GM12878 (cell line): ENCODE results near the gene POLR3A. TPM values are rescaled to one million over a fixed set of nuclear protein-coding genes. Genes with fewer than 3 reads are reported as not detected.

Source experiments
- ATAC-seq: fragments of 200-7000 bp; cut with Tn5 transposase; 3 replicates; pipeline ENCODE4 v1.9.1; 2020; ENCODE audit warnings: mild to moderate bottlenecking, moderate library complexity
- BruUV-seq: library from RNA; stranded (reverse); fragments of 400-500 nt; replicated peaks from 2 replicates; lab custom pipeline; 2021; lab: Mats Ljungman, UMichigan
- CTCF ChIA-PET: fragments of 300-600 bp; sonication (Branson Sonifier 250); formaldehyde crosslinking; extraction: SDS; loops from one replicate; lab custom pipeline; 2021; ENCODE audit warnings: inconsistent platforms; lab: Yijun Ruan, JAX
- POLR2A ChIA-PET: fragments of 350-600 bp; formaldehyde crosslinking; extraction: SDS; loops from one replicate; lab custom pipeline; 2021; ENCODE audit warnings: inconsistent platforms; lab: Charles Lee
- RAD21 ChIA-PET: fragments of 300-600 bp; sonication (Branson Sonifier 250); formaldehyde crosslinking; loops from one replicate; lab custom pipeline; 2023; ENCODE audit warnings: antibody characterized with exemption; ENCODE audit not compliant: unreplicated experiment; lab: Charles Lee
- SMC1A ChIA-PET: fragments of 300-600 bp; sonication (Branson Sonifier 250); formaldehyde crosslinking; loops from one replicate; lab custom pipeline; 2023; ENCODE audit not compliant: unreplicated experiment, uncharacterized antibody; lab: Charles Lee
- DNase-seq: peaks from one replicate; pipeline ENCODE4 v3.0.0-alpha.2; 2011; ENCODE audit warnings: low read depth, low spot score
- FAIRE-seq: peaks from 3 replicates; lab custom pipeline; 2011; peaks lifted over from hg19 to GRCh38; lab: Jason Lieb, UNC
- H2AFZ ChIP-seq: 2 replicates; pipeline ENCODE4 v1.6.0; 2011; ENCODE audit warnings: low read depth, low read length, control low read depth; ENCODE audit not compliant: control insufficient read depth
- H3K27ac ChIP-seq: 2 replicates; pipeline ENCODE4 v1.5.1; 2011; ENCODE audit warnings: control low read depth; ENCODE audit not compliant: control insufficient read depth, insufficient read depth
- H3K27me3 ChIP-seq, 2 experiments: replicated peaks in 1 of 2; 2 replicates each; pipeline versions ENCODE4 v1.6.0 to v1.6.1; 2011; ENCODE audit warnings: low read length in 1 of 2; ENCODE audit not compliant: control insufficient read depth in 2 of 2, insufficient read depth in 2 of 2
- H3K36me3 ChIP-seq, 2 experiments: 2 replicates each; pipeline ENCODE4 v1.5.1; 2011; ENCODE audit warnings: low read length in 1 of 2; ENCODE audit not compliant: control insufficient read depth in 2 of 2, insufficient read depth in 2 of 2
- H3K4me1 ChIP-seq: 2 replicates; pipeline ENCODE4 v1.6.1; 2011; ENCODE audit warnings: mild to moderate bottlenecking, low read length, moderate library complexity, mixed read lengths; ENCODE audit not compliant: control insufficient read depth, insufficient read depth
- H3K4me2 ChIP-seq: 2 replicates; pipeline ENCODE4 v1.6.0; 2011; ENCODE audit warnings: control low read depth; ENCODE audit not compliant: control insufficient read depth, insufficient read depth
- H3K4me3 ChIP-seq: fragments of 200-600 bp; sonication (generic); 2 replicates; pipeline ENCODE4 v1.5.1; 2016
- H3K79me2 ChIP-seq: 2 replicates; pipeline ENCODE4 v1.6.0; 2011; ENCODE audit warnings: low read length; ENCODE audit not compliant: control insufficient read depth, insufficient read depth
- H3K9ac ChIP-seq: 2 replicates; pipeline ENCODE4 v1.8.0; 2011; ENCODE audit warnings: low read length, control low read depth, mixed read lengths; ENCODE audit not compliant: control insufficient read depth, insufficient read depth
- H3K9me3 ChIP-seq: replicated peaks from 3 replicates; pipeline ENCODE4 v1.5.1; 2011; ENCODE audit warnings: mild to moderate bottlenecking, low read length; ENCODE audit not compliant: control insufficient read depth, insufficient read depth
- H4K20me1 ChIP-seq: 2 replicates; pipeline ENCODE4 v1.6.0; 2011; ENCODE audit not compliant: control insufficient read depth, insufficient read depth
- CBFB ChIP-seq: IDR thresholded peaks from 2 replicates; pipeline ENCODE4 v1.6.1; 2016; ENCODE audit warnings: antibody characterized with exemption, low read depth
- CREB1 ChIP-seq: IDR thresholded peaks from 2 replicates; pipeline ENCODE4 v1.6.1; 2012; ENCODE audit warnings: low read depth, mild to moderate bottlenecking, inconsistent platforms
- HCFC1 ChIP-seq: fragments of 150-350 bp; IDR thresholded peaks from 2 replicates; pipeline ENCODE4 v1.6.1; 2014; ENCODE audit warnings: low read length
- KDM1A ChIP-seq: fragments of 200-600 bp; sonication (generic); IDR thresholded peaks from 2 replicates; pipeline ENCODE4 v1.6.1; 2016; ENCODE audit warnings: borderline replicate concordance
- KLF5 ChIP-seq: fragments of 450-650 bp; IDR thresholded peaks from 2 replicates; pipeline ENCODE4 v1.6.1; 2014; ENCODE audit warnings: mild to moderate bottlenecking; ENCODE audit not compliant: partially characterized antibody
- MYB ChIP-seq: fragments of 150-350 bp; IDR thresholded peaks from 2 replicates; pipeline ENCODE4 v1.6.1; 2014; ENCODE audit warnings: mild to moderate bottlenecking, low read depth, low read length, borderline replicate concordance
- NBN ChIP-seq: fragments of 450-650 bp; IDR thresholded peaks from 2 replicates; pipeline ENCODE4 v1.6.1; 2016
- RAD21 ChIP-seq: IDR thresholded peaks from 2 replicates; pipeline ENCODE4 v1.6.1; 2011; ENCODE audit warnings: mild to moderate bottlenecking, low read depth, low read length, moderate library complexity; ENCODE audit not compliant: insufficient read depth
- RUNX3 ChIP-seq: IDR thresholded peaks from 2 replicates; pipeline ENCODE4 v1.6.1; 2012; ENCODE audit warnings: low read length, inconsistent platforms
- TCF12 ChIP-seq: IDR thresholded peaks from 2 replicates; pipeline ENCODE4 v1.6.1; 2011; ENCODE audit warnings: low read depth, mild to moderate bottlenecking, low read length
- WGBS: methylation state at CpG from one replicate; pipeline ENCODE4 v1.1.6; 2016; ENCODE audit warnings: low lambda C conversion rate; ENCODE audit not compliant: insufficient replicate concordance, insufficient coverage; ENCODE audit errors: missing lambda C conversion rate; 5-methylcytosine and 5-hydroxymethylcytosine counted together
- in situ Hi-C: fragments of 300-500 bp; cut with MboI; formaldehyde crosslinking; loops from 9 replicates; pipeline ENCODE4 v1.14.3; 2018; ENCODE audit warnings: mixed read lengths
- intact Hi-C: fragments of 100-400 bp; cut with micrococcal nuclease; formaldehyde crosslinking; loops from one replicate; pipeline ENCODE4 v1.14.2; 2022; ENCODE audit not compliant: unreplicated experiment
- polyA plus RNA-seq, 11 experiments: library from polyadenylated mRNA; depleted of rRNA in 4 of 11; unstranded in 6 of 11; stranded (reverse) in 5 of 11; fragments of >200 nt; fragmentation: Nextera tagmentation in 4 of 11; fragmentation: Illumina TruSeq in 1 of 11; extraction: Ambion mirVana in 4 of 11; extraction: Trizol in 1 of 11; gene quantifications; 1 replicate in 1 of 11; 2 replicates in 10 of 11; pipeline versions ENCODE4 v1.2.1 to v1.2.3, GENCODE V29; 2011 to 2016; ENCODE audit warnings: inconsistent platforms in 2 of 11, missing spikeins in 2 of 11, low read depth in 1 of 11
- total RNA-seq, 4 experiments: library from RNA; depleted of rRNA in 3 of 4; stranded (reverse); fragments of >200 nt in 3 of 4; fragmentation: Illumina TruSeq in 1 of 4; extraction: Trizol in 1 of 4; gene quantifications; 2 replicates each; pipeline versions ENCODE4 v1.2.1 to v1.2.3, GENCODE V29; 2013 to 2021
- TF ChIP-seq, protein P1 (sequence below): IDR thresholded peaks from 2 replicates; pipeline ENCODE4 v1.6.1; 2011; ENCODE audit warnings: mild to moderate bottlenecking, low read depth, low read length, moderate library complexity; ENCODE audit not compliant: insufficient replicate concordance
- TF ChIP-seq, protein P2 (sequence below): fragments of 150-350 bp; IDR thresholded peaks from 2 replicates; pipeline ENCODE4 v1.6.1; 2016; ENCODE audit warnings: low read depth, low read length

POLR3A gene
- total and polyA plus RNA-seq, 10 of the 15 experiments (the other 5 are each of a cell fraction or from before 2014, with no cell fraction given), result 5.4 to 20.4 (median 14.4) TPM

DNA sequence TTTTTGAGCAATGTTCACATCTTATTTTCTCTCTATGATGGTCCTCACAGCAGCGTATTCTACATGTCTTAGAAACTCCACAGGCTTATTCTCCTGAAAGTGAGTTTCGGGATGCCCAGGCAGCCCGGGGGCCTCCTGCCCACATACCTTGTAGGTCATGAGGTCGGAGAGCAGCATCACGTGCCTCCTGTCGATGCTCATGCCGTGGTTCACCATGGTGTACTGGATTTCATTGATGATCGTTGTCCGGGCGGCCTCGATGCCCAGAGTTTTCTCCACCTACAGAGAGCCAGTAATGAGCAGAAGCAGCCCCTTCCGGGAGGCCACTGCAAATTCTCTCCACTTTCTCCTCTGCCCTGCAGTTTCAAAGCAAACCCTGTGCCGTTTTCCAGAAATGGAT, 48.0 kb downstream of the POLR3A start:
- no peak for DNase-seq
- Histone ChIP-seq H2AFZ (no peak overlapping the region), H3K9ac (no peak overlapping the region), H3K27ac (no peak overlapping the region), H3K36me3 (peaks cover 31 to 41% of the 10 kb centered on the region in 2 experiments; a peak in 3 of 4 replicates), H3K4me2 (no peak overlapping the region), H3K4me1 (no peaks in the 10 kb centered on the region), H3K9me3 (no peaks in the 10 kb centered on the region), H3K79me2 (no peaks in the 10 kb centered on the region), H3K4me3 (no peak overlapping the region), H4K20me1 (no peaks in the 10 kb centered on the region), H3K27me3 (no peaks in the 10 kb centered on the region)
- CTCF ChIA-PET, result no interaction called here
- ATAC-seq, result no peak
- SMC1A ChIA-PET, result no interaction called here
- RAD21 ChIA-PET, result no interaction called here
- POLR2A ChIA-PET, result no interaction called here
- FAIRE-seq, result no peak
- intact Hi-C loops, result no loop called here
- BruUV-seq, result no TSS peak
- TF ChIP-seq, protein P1, sequence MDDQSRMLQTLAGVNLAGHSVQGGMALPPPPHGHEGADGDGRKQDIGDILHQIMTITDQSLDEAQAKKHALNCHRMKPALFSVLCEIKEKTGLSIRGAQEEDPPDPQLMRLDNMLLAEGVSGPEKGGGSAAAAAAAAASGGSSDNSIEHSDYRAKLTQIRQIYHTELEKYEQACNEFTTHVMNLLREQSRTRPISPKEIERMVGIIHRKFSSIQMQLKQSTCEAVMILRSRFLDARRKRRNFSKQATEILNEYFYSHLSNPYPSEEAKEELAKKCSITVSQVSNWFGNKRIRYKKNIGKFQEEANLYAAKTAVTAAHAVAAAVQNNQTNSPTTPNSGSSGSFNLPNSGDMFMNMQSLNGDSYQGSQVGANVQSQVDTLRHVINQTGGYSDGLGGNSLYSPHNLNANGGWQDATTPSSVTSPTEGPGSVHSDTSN, result no peak
- TF ChIP-seq, protein P2, sequence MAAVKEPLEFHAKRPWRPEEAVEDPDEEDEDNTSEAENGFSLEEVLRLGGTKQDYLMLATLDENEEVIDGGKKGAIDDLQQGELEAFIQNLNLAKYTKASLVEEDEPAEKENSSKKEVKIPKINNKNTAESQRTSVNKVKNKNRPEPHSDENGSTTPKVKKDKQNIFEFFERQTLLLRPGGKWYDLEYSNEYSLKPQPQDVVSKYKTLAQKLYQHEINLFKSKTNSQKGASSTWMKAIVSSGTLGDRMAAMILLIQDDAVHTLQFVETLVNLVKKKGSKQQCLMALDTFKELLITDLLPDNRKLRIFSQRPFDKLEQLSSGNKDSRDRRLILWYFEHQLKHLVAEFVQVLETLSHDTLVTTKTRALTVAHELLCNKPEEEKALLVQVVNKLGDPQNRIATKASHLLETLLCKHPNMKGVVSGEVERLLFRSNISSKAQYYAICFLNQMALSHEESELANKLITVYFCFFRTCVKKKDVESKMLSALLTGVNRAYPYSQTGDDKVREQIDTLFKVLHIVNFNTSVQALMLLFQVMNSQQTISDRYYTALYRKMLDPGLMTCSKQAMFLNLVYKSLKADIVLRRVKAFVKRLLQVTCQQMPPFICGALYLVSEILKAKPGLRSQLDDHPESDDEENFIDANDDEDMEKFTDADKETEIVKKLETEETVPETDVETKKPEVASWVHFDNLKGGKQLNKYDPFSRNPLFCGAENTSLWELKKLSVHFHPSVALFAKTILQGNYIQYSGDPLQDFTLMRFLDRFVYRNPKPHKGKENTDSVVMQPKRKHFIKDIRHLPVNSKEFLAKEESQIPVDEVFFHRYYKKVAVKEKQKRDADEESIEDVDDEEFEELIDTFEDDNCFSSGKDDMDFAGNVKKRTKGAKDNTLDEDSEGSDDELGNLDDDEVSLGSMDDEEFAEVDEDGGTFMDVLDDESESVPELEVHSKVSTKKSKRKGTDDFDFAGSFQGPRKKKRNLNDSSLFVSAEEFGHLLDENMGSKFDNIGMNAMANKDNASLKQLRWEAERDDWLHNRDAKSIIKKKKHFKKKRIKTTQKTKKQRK, result no peak
- no peak for TF ChIP-seq MYB
- TF ChIP-seq RAD21, result no peak
- no peak for TF ChIP-seq TCF12
- TF ChIP-seq RUNX3, result no peak
- TF ChIP-seq CBFB, result no peak
- TF ChIP-seq CREB1, result no peak
- TF ChIP-seq NBN, result no peak
- no peak for TF ChIP-seq HCFC1
- TF ChIP-seq KDM1A, result no peak
- TF ChIP-seq KLF5, result no peak
- WGBS, result 96% methylated on average over 13 of the region's 13 CpGs
- in situ Hi-C loops, result no loop called here
